ENCODE results near the gene PAPSS2. TPM values are rescaled to one million over a fixed set of nuclear protein-coding genes. Genes with fewer than 3 reads are reported as not detected.

PAPSS2 gene
- total RNA-seq, 2 donors from 2014 or later: 20.4 to 22.1 TPM

- H3K4me3 ChIP-seq: no peak overlapping the region
- no peaks in the 10 kb centered on the region for H3K27me3 ChIP-seq (replicated peaks; ENCODE audit: insufficient read depth)
- ATAC-seq (ENCODE audit: insufficient number of reproducible peaks, low FRiP score, low read depth): no peak
- H3K4me1 ChIP-seq (ENCODE audit: control insufficient read depth in 1 of 2, low read depth in 2 of 2): no peaks in the 10 kb centered on the region
- H3K9me3 ChIP-seq: no peaks in the 10 kb centered on the region
- DNase-seq (ENCODE audit: low spot score): no peak
- H3K36me3 ChIP-seq: no peaks in the 10 kb centered on the region
- TF ChIP-seq CTCF (IDR thresholded peaks at IDR 0.05): no peak
- no peak overlapping the region for H3K27ac ChIP-seq
Measured at GRCh38 chr10:87750001-87750671, 90.5 kb downstream of the PAPSS2 start.

- Histone ChIP-seq H3K4me1 (ENCODE audit: control insufficient read depth in 1 of 2, low read depth in 2 of 2) (no peaks in the 10 kb centered on the region), H3K27me3 (replicated peaks; ENCODE audit: insufficient read depth) (no peaks in the 10 kb centered on the region), H3K36me3 (no peaks in the 10 kb centered on the region), H3K4me3 (no peak overlapping the region), H3K9me3 (no peaks in the 10 kb centered on the region), H3K27ac (no peak overlapping the region)
- ATAC-seq (ENCODE audit: insufficient number of reproducible peaks, low FRiP score, low read depth) (no peak), DNase-seq (ENCODE audit: low spot score) (no peak)
- TF ChIP-seq CTCF (IDR thresholded peaks at IDR 0.05): no peak
Measured at GRCh38 chr10:87750817-87751216, 91.1 kb downstream of the PAPSS2 start.

DNA sequence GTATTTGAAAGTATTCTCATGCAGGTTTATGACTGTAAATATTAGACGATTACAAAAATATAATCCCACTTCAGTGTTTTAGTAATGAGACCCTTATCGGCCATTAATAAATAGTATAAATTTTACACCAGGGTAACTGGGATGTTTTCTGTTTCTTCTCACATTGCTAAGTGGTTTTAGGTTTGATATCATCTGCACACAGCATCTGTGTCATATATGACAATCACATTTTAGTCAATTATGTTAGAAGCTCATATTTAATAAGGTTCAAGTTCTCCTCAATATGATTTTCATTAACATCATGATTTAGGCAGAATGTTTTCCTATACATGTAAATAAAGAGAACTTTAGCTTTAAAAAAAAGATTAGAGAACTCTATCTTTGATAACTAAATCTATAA lies 91.6 kb downstream of the PAPSS2 start:
- H3K36me3 ChIP-seq: no peaks in the 10 kb centered on the region
- H3K27ac ChIP-seq: no peak overlapping the region
- no peak overlapping the region for H3K4me3 ChIP-seq
- no peaks in the 10 kb centered on the region for H3K9me3 ChIP-seq
- DNase-seq (ENCODE audit: low spot score) (no peak), ATAC-seq (ENCODE audit: insufficient number of reproducible peaks, low FRiP score, low read depth) (no peak)
- no peak for TF ChIP-seq CTCF (IDR thresholded peaks at IDR 0.05)
- no peaks in the 10 kb centered on the region for H3K4me1 ChIP-seq (ENCODE audit: control insufficient read depth in 1 of 2, low read depth in 2 of 2)
- no peaks in the 10 kb centered on the region for H3K27me3 ChIP-seq (replicated peaks; ENCODE audit: insufficient read depth)

GRCh38 chr10:87752566-87752965 lies 92.9 kb downstream of the PAPSS2 start:
- TF ChIP-seq CTCF (IDR thresholded peaks at IDR 0.05): no peak
- no peaks in the 10 kb centered on the region for H3K36me3 ChIP-seq
- no peak for DNase-seq (ENCODE audit: low spot score)
- H3K27ac ChIP-seq: no peak overlapping the region
- H3K27me3 ChIP-seq (replicated peaks; ENCODE audit: insufficient read depth): no peaks in the 10 kb centered on the region
- no peaks in the 10 kb centered on the region for H3K9me3 ChIP-seq
- no peak for ATAC-seq (ENCODE audit: insufficient number of reproducible peaks, low FRiP score, low read depth)
- no peaks in the 10 kb centered on the region for H3K4me1 ChIP-seq (ENCODE audit: control insufficient read depth in 1 of 2, low read depth in 2 of 2)
- no peak overlapping the region for H3K4me3 ChIP-seq

GRCh38 chr10:87753995-87754866 lies 94.6 kb downstream of the PAPSS2 start:
- Histone ChIP-seq H3K36me3 (no peaks in the 10 kb centered on the region), H3K27ac (no peak overlapping the region), H3K9me3 (no peaks in the 10 kb centered on the region), H3K4me1 (ENCODE audit: control insufficient read depth in 1 of 2, low read depth in 2 of 2) (no peaks in the 10 kb centered on the region), H3K4me3 (no peak overlapping the region), H3K27me3 (replicated peaks; ENCODE audit: insufficient read depth) (no peaks in the 10 kb centered on the region)
- ATAC-seq (ENCODE audit: insufficient number of reproducible peaks, low FRiP score, low read depth): no peak
- TF ChIP-seq CTCF (IDR thresholded peaks at IDR 0.05): no peak
- DNase-seq (ENCODE audit: low spot score): no peak

All from thoracic aorta (tissue), 2 donors.